ENCODE measurements around the gene SURF4.
"Not testable (repeated sequence)": the region's sequence is repeated elsewhere in the genome, so short reads cannot be mapped to it uniquely, and the experiment has no call there.

SURF4 gene

DNA sequence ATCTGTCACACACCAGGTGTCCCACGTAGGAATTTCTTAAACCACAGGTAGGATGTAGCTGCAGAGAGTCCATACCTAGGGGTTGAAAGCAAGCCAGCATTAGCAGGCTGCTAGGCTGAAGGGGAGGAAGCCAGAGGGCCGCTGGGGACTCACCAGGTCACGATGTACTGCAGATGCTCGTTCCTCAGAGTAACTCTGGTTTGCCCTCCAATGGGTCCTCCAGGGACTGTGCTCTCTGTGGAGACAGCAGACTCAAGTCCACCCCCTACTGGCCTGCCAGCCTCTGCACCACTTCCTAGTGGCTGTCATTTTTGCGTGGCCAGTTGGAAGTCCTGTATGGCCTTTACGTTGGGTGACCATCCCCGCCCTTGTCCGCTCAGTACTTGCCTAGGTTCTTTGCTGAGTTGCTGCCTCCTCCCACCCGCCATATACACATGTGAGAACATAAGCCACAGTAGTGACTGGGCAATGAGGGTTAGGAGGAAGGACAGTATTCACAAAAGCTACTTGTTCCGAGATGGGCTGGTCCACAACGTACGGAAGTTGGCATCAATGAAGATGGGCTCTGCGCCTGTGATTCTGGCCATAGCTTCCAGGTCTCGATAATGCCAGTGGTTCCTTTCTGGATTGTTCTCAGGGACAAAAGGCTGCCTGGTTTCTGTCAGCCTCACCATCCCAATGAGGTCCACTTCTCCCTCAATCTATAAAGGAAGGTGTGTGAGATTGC is 23.8 kb downstream of the SURF4 start:
- DNase-seq, result peak; percentile 70 to 88 (median 80)

DNA sequence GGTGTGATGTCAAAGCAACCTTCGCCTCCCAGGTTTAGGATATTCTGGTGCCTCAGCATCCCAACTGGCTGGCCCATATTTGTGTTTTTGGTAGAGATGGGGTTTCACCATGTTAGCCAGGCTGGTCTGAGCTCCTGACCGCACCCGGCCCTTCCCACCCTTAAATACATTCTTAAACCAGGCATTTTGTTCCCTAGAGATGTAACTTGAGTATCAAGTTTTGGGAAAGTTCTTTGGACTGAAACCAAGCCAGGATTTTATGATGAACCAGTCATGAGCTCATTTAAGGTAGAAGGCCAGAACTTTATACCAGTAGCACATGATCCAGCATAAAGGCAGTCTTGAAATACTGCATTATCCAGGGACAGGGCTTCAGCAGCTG is 24.3 kb downstream of the SURF4 start:
- no peak for DNase-seq

DNA sequence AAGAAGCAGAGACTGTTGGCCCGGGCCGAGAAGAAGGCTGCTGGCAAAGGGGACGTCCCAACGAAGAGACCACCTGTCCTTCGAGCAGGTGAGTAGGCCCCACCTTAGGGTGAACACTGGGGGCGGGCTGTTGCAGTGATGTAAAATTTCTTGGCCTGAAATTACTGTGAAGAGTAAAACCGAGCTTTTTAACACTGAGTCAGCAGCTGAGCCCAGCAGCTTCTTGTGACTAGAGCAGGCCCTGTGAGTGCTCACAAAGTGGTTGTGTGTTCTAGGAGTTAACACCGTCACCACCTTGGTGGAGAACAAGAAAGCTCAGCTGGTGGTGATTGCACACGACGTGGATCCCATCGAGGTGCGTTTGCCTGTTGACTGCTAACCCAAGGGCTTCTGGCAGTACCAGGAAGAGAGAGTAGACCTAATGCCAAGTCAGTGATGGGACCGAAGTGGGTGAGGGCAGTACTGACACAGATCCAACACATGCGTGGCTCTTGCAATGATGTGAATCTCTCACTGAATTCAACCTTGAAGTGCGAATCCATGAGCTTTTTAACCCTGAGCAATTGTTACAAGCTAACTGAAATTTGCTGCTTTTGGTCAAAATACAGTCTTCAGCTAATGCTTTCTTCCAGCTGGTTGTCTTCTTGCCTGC is 25.8 kb downstream of the SURF4 start:
- no peak for DNase-seq

DNA sequence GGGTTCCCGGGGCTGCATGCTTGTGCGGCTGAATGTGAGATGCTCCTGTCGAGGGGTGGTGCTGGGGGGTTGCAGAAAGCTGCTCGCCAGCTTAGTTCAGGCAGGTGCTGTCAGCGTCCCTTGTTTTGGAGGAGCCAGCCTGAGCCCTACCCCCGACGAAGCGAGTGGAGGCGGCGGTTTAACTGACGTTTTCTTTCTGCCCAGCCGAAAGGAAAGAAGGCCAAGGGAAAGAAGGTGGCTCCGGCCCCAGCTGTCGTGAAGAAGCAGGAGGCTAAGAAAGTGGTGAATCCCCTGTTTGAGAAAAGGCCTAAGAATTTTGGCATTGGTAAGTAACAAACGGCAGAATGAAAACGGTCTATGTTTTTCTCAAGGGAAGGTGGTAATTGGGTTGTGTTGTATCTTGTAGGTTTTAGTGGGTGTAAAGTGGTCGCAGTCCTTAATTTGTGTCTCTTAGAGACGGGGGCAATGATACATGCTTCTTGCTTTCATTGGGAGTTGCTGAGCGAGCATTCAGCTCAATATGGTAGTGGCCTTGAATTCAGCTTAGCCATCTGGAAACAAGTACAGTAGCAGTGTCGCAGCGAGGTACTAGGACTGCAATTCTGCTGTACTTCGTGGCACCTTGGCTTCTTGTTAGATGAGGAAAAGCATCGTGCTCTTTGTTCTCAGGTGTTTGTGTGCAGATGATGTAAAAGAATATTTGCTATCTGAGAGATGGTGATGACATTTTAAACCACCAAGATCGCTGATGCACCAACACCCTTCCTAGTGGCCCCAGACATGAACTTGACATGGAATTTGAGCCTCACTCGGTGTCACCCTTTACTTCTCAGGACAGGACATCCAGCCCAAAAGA is 26.9 kb downstream of the SURF4 start:
- no peak for DNase-seq

DNA sequence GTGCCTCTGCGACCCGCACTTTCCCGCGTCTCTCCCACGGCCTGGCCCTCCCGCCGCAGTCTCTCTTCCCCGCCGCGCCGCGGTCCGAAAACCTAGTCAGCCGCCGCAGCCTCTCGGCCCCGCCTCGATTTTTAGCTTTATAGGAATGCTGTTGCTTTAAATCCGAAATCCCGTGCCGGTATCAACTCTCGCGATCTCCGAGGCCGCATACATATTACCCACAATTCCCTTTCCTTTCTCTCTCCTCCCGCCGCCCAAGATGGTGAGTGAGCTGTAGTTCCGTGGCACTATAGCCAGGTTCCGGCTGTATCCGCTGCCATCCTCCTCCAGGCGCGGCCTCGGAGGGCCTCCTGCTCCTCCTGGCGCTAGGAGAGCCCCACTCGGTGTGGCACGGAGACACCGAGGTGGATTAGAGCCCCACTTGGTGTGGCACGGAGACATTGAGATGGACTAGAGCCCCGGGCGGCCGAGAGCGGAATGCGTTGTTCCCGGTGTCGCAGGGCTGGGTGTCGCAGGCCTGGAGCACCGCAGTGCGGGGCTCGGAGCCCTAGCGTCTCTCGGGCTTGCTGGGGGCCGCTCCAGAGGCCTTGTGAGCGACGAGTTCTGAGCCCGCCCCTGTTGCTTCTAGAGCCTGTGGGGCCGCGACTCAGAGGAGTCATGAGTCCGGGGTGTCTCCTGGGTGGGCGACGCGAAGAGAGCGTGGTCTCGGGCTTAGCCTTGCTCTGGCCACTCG is 27.7 kb downstream of the SURF4 start, which contains the start of the genes MED22 and RPL7A:
Gene MED22, minus strand, starts transcription at position 147 of the 733 bp plus-strand sequence. CDS start 1,469 bp downstream, outside the sequence.
Gene RPL7A, plus strand, starts transcription at position 234 of the 733 bp plus-strand sequence. Its CDS starts 26 bp downstream, at position 260.
- peak; percentile 96 to 98 (median 98) for DNase-seq

DNA sequence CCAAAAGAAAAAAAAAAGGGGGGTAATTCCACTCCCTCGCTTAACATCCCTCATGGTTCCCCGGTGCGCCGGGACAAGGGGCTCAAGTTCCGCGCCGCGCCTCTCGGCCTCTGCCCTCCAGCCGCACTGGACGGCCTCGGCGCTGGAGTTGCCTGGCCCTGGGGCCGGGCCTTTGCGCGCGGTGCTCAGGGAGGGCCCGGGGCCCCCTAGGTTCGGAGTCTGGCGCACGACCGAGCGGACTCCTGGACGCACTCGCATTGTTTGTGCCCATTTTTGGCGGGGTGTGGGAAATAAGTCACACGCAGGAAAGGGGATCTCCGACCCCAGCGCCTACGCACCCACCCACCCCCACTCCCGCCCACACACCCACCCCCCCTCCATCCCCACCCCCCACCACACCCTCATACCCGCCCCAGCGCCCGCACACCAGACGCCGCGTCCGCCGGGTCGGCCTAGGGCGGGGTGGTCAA is 28.3 kb downstream of the SURF4 start:
- DNase-seq, result peak; percentile 47 to 69 (median 56)

DNA sequence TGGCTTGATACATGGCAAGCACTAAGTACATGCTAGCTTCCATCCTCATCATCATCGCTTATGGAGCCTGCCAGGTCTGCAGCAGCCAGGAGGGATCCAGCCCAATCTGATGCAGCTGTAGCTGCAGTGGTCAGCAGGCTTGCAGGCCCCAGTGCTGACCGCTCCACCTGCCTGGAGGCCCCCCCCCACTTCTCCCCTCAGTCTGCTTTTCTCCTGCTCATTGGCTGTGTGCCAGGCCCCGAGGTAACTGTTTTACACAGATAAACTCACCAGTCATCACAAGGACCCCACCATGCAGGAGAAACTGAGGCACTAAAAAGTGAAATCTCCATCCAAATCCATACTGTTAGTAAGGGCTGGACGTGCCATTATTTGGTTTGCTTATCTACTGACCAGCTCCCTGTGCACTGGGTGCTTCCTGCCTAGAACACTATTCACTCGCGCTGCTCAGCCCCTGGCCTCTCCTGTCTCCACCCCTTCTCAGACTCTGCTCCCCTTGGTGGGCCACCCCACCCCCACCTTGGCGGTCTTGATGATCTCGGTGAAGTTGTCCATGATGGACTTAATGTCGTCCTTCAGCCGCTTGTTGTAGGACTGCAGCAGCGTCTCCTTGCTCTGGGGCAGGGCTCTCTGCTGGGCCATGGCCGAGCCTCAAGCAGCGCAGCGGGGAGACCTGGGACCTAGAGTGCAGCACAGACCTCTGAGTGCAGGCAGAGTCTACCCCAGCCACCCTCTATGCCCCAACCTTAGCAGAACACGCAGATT is 29.7 kb downstream of the SURF4 start:
- no peak for DNase-seq

DNA sequence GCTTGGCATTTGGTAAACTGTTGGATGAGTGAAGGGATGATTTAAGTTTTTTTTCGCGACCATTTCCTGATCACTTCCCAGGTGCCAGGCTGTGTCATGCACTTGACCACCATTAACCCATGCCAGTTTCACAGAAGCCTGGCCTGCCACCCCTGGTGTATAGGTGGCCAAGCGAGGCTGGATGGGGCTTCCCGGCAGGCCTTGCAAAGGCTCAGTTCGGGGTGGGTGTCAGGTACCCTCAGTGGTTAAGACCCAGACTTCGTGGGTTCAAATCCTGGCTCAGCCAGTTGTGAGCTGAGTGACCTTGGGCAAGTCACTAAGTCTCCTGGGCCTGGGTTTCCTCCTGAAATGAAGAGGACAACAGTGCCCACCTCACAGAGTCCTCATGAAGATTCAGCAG is 30.3 kb downstream of the SURF4 start:
- DNase-seq, result no peak

DNA sequence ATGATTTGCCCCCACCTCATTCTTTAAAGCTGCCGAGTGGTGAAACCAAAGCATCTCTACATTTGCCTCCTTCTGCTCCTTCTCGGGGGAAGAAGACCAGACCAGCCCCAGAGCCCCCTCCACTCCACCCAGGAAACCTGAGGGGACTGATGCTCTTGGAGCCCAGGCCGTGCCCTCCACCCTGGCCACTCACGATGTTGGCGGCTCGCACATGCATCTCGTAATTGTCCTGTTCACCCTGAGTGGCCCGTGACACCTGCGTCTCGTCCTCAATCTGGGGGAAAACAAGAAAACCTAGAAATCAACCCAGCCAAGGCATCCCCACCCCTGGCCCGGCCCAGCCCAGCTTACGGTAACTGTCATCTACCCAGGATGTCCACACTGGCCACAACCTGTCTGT is 30.9 kb downstream of the SURF4 start:
- no peak for DNase-seq

DNA sequence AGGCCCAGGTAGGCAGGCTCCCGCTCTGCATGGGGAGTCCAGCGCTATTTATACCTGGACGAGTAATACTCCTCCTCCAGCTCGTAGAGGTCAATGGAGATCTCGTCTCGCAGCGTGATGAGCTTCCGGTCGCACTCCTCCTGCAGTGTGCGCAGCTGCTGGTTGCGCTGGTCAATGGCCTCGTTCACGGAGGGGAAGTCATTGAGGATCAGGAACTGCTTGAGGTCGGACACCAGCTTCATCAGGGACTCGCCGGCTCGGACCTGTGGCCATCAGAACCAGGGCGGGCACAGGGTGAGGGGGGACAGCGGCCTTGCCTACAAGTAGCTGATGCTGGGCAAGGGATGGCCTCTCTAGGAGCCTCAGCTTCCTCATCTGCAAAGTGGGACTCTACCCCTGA is 31.8 kb downstream of the SURF4 start:
- DNase-seq, result no peak

DNA sequence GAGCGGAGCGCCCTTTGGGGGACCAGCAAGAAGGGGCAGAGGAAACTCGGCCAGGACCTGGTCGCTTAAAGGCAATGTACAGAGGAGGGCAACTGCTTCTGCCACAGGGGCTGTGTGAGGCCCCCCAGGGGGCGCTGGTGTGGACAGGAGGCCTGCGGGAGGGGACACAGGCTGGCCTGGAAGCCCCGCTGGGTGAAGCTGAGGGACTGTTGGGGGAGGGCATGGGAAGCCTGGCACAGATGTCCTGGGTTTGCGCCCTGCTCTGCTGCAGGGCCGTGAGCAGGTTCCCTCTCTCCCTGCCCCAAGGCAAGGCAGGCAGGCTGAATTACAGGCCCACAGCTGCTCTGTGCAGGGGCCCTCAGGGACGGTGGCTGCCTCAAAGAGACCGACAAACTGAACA is 33.3 kb downstream of the SURF4 start:
- DNase-seq, result no peak

DNA sequence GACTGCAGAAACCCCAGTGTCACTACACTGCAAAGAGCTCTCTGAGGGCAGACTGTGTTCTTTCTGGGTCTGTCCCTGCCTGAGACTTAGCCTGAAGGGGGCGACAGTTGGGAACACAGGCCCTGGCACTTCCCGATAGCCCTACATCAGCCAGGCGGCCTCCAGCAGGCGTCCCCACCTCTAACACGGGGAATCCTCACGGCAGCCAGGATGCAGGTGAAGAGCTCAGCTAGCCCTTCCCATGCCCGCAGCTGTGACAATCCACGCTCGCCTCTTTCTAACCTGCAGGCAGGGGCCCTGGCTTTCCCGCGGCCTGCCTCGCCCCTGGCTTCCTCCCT is 33.8 kb downstream of the SURF4 start:
- no peak for DNase-seq

DNA sequence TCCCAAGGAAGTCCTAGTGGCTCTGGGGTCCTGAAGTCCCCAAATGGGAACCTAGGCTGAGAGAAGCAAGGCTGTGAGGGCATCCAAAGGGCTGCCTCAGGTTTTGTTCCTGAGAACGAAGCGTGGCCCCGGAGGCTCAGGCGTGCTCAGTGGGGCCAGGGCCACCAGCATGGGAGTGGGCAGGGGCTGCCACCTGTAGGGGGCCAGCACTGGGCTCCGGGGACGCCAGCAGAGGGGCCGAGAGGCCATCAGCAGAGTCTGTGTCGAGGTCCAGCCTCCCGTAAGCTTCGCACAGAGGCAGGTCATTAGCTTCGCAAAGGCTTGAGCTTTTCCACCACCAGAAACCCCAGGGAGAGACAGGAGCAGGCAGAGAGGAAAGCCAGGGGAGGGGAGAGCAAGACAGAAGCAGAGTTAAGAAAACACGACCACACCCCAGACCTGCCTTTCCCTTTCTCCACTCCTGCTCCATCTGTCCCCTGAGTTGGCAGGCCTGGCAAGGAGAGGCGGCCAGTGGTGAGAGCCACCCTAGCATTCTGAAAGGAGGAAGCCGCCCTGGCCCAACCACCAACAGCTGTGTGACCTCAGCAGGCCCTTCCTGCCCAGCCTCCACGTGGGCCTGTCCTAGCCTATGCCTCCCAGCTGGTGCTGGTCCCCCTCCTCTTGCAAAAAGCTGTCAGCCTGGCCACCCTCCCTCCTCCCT is 34.3 kb downstream of the SURF4 start:
- peak; percentile 86 to 94 (median 92) for DNase-seq

DNA sequence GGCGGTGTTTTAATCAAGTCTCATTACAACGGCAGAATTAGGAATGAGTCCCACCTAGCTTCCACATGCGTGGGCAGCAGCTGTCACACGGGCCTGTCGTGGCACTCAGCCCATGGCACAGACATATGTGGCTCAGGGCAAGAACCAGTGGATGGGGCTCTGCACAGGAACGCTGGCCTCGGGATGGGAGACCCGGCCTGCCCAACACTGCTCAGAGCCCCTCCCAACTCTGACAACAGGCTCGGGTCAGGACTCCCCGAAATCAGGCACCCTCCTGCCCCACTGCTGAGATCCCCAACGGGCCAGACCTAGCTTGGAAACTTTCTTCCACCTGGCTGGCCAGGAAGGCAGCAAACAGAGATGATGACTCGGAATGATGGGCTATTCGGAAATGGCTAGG is 34.9 kb downstream of the SURF4 start:
- peak in 1 of 4 experiments; percentile 32 for DNase-seq

DNA sequence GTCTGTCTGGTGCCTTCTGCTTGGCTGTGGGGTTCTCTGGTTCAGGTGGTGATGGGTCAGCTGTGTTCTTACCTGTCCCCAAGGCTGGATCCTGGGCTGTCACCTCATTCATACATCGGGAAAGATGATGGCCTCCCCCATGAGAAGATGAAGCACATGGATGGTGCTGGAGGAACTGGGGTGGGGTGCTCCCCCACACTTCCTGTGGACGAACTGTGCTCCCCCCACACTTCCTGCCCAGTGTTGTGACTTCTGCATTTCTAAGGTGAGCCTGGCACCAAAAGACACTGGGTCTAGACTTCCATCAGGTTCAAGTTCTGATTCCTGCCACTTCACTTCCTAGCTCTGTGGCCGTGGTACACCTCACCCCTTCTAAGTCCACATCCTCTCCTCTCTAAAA is 35.6 kb downstream of the SURF4 start:
- peak; percentile 36 to 70 (median 54) for DNase-seq

DNA sequence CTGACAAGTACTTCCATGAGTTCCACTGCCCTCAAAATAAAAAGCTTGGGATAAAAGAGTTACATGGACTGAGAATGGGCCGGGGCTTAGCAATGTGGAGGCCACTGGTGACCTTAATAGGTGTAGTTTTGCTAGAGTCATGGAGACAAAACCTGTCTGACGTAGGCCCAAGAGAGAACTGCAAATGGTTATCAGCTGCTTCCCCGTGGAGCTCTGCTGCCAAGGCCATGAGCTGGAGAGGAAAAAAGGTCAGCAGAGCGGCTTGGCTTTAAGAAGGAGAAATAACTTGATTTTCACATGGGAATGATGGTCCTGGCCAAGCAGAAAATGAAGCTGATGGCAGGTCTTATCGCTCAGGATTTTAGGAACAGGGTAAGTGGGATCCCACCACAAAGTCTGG is 36.2 kb downstream of the SURF4 start:
- no peak for DNase-seq

DNA sequence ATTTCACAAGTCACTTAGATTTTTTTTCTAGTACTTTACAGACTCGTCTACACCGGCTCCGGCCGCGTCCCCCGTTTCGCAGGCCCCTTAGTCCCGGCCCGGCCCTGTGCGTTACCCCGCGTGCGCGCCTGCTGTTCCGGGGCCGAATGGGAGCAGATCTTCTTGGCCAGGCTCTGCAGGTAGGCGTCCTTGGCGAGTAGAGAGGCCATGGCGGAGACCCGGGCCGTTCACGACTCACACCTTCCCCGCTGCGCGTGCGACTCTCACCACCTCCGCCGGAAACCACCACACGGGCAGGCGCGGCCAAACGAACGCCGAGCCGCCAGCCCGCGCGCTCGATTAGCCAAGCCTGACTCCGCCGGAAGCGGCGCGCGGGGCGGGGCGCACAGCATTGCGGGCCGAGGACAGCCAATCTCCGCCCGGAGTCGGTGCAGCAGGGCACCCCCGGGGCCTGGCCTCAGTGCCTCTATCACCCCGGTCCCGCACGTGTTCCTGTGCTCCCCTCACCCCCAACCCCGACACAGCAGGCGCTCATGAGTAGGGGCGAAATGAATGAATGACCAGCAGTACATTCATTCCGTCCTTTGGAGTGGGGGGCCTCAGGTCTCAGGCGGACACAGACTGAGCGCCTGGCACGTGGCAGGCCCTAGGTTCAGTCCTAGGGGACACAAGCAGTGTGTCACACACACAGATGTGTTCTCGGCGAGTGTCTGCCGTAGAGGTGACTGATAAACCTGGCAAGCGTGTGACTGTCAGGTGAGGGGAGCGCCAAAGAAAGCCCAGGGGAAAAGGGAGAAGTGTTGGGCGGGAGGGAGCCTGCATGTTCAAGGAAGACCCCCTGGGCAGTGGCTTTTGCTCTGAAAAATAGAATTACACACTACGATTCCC is 39.7 kb downstream of the SURF4 start, which contains the start of gene SURF6:
Gene SURF6, minus strand, starts transcription at position 265 of the 888 bp plus-strand sequence. Its CDS starts 56 bp downstream, at position 209.
- DNase-seq, result peak; percentile 92 to 97 (median 94)

DNA sequence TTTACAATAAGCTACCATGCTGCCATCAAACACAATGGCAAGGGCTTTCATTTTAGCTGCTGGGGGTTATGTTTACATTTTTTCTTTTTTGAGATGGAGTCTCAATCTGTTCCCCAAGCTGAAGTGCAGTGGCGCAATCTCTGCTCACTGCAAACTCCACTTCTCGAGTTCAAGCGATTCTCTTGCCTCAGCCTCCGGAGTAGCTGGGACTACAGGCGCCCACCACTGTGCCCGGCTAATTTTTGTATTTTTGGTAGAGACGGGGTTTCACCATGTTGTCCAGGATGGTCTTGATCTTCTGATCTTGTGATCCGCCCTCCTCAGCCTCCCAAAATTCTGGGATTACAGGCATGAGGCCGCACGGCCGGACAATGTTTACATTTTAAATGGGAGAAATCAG is 41.0 kb downstream of the SURF4 start:
- not testable (repeated sequence) for DNase-seq

DNA sequence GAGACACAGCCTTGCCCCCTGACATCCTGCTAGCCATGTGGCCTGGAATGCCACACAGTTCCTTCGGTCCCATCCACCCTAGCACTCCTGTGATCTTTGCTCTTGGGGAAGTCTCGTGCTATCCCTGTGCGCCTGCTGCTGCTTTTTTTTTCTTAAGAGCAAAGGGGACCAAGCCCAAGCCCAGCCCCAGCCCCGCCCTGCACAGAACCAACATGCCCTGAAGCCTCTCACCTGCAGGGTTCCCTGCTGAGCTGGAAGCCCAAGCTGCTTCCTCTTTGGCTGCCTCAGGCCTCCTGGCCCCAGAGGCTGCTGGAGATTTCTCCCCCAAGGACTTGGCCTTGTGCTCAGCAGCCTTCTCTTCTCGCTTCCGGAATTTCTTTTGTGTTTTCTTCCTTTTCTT is 41.7 kb downstream of the SURF4 start:
- no peak for DNase-seq

DNA sequence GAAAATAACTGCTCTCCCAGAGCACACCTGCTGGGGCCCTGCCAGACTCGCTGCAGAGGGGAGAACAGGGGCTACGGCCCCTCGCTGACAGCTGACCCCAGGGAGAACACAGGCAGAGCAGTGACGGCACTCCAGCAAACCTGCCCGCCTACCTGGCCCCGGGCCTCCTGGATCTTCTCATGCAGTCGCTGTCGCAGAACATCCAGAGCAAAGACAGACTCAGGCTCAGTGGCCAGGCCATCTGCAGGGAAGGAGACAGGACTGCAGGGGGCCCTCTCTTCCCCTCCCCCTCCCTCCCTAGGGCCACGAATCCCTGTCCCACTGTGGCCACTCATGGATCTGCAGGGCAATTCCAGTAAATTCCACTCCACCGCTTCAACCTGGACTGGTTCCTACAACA is 42.3 kb downstream of the SURF4 start:
- no peak for DNase-seq

Measured in suppressor macrophage (primary cell).